GM19463 (cell line): ENCODE data around the gene CCDC38.

ENCODE experiments used
- ATAC-seq: cut with Tn5 transposase; IDR thresholded peaks from one replicate; pipeline ENCODE4 v1.9.1; 2021; ENCODE audit warnings: mild to moderate bottlenecking, moderate library complexity; ENCODE audit not compliant: unreplicated experiment

The CCDC38 gene

DNA sequence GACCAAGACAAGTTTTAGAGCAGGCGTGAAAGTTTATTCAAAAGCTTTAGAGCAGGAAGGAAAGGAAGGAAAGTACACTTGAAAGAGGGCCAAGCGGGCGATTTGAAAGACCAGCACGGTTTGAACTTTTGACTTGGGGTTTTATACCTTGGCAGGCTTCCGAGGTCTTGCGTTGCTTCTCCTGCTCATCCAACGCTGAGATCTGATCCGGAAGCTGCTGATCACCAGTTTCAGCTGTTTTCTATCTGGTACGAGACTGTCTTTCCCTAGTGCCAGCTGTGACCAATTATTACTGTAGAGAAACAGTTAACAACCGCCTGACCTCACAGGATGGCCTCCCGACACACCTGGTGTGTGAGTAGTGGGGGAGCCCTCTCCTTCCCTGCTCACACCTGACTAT, 104.3 kb downstream of the CCDC38 start:
- ATAC-seq: no peak

GRCh38 chr12:95837240-95838038, 105.0 kb downstream of the CCDC38 start:
- no peak for ATAC-seq

- no peak for ATAC-seq
These were observed 105.7 kb downstream of the CCDC38 start for GRCh38 chr12:95836630-95837239.

DNA sequence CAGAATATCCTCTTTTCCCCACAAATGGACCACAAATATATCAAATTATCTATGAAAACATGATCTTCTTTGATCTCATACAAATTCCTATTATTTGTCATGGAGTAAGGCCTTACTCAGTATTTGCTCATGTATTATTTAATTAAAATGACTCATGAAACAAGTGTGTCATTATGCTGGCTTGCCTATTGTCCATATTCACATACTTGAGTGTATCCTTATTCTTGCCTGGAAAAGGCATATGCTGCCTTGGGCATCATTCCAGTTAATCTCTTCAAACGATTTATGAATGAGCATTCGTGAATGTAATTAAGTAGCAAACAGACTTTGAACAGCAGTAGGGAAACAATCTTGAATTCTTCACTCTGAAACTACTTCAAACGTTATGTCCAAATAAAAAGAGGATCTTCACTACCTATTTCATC, 106.2 kb downstream of the CCDC38 start:
- no peak for ATAC-seq

DNA sequence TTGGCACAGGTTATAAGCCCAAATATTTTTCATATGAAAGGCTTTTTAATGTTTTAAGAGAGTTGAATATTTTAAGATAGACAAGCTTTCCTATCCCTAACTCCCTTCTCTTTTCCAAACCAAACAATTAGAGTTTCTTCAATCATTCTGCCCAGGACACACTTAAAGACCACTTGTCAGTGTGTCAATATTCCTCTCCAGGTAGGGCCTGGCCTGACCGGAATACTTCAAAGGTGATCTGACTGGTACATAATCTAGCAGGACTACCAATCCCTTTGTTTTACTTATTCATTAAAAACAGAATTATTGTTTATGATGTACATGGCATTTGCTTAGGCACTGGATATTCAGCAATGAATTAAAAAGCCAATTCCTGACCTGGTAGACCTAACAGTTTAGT, 107.8 kb downstream of the CCDC38 start:
- ATAC-seq: no peak

DNA sequence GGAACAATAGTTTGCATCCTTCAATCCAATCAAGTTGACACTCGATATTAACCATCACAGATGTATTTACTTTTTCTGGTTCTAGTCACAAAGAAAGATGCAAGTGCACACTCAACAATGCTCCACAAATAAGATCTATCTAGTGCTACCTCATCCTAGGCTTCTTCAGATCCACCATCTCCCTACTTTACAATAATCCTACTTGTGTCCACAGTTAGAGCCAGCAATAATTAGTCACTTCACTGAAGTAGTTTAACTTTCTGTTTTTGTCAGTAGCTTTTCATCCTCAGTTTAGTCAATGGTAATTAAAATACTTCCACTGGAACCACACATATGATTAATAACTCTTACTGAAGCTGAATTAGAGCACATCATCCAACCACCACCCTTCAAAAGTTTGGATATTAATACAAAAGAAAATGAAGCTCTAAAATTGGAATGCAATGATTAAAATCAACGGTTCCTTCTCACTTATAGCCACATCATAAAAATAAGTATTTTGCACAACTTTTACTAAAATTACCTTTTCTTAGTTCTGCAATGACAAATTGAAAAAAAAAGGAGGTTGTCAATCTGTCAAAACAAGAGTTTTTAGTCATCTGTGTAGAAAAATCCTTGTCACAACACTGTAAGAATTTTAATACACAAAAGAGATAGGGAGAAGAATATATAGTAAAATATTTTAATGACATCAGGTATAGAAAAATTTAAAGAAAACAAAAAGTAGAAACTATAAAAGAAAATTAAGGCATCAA, 111.9 kb downstream of the CCDC38 start:
- no peak for ATAC-seq

GRCh38 chr12:95829395-95829794, 113.0 kb downstream of the CCDC38 start:
- ATAC-seq: no peak

- no peak for ATAC-seq
These were observed 122.2 kb downstream of the CCDC38 start for GRCh38 chr12:95820096-95820703.
